Kidney glomerular epithelial cell (primary cell): Measurements from ENCODE around the gene OTULIN.

Experiments
- DNase-seq: peaks from one replicate; lab custom pipeline; 2025; lab: John Stamatoyannopoulos, UW

OTULIN gene

GRCh38 chr5:14664270-14665100, at the start of gene OTULIN:
TSS of gene OTULIN (plus strand) at chr5:14664718. CDS start at chr5:14664826, 108 bp downstream.
- DNase-seq = peak; percentile 75

- no peak for DNase-seq
Observed at GRCh38 chr5:14615365-14615764, 49.2 kb upstream of the OTULIN start.

GRCh38 chr5:14617441-14617840, 47.1 kb upstream of the OTULIN start:
- no peak for DNase-seq

- no peak for DNase-seq
Observed at GRCh38 chr5:14627270-14627669, 37.2 kb upstream of the OTULIN start.

GRCh38 chr5:14628346-14628745, 36.2 kb upstream of the OTULIN start:
- DNase-seq = peak; percentile 74

GRCh38 chr5:14630671-14631070, 33.8 kb upstream of the OTULIN start:
- no peak for DNase-seq

- DNase-seq = no peak
Observed at GRCh38 chr5:14635656-14636055, 28.9 kb upstream of the OTULIN start.

GRCh38 chr5:14640765-14641164, 23.8 kb upstream of the OTULIN start:
- DNase-seq = no peak

GRCh38 chr5:14644623-14645237, 19.8 kb upstream of the OTULIN start:
- DNase-seq = no peak

GRCh38 chr5:14650052-14650451, 14.5 kb upstream of the OTULIN start:
- no peak for DNase-seq

- DNase-seq = no peak
Observed at GRCh38 chr5:14655146-14655741, 9.3 kb upstream of the OTULIN start.

- DNase-seq = no peak
Observed at GRCh38 chr5:14656898-14657297, 7.6 kb upstream of the OTULIN start.

GRCh38 chr5:14659821-14660607, 4.5 kb upstream of the OTULIN start:
- DNase-seq = peak; percentile 20

GRCh38 chr5:14660833-14661232, 3.7 kb upstream of the OTULIN start:
- no peak for DNase-seq

- no peak for DNase-seq
Observed at GRCh38 chr5:14662721-14663260, 1.7 kb upstream of the OTULIN start.

GRCh38 chr5:14663734-14664269, 716 bp upstream of the OTULIN start:
- DNase-seq = no peak

GRCh38 chr5:14665101-14665822, 744 bp downstream of the OTULIN start:
- no peak for DNase-seq

GRCh38 chr5:14665949-14666348, 1.4 kb downstream of the OTULIN start:
- DNase-seq = peak; percentile 46

- no peak for DNase-seq
Observed at GRCh38 chr5:14666357-14666756, 1.8 kb downstream of the OTULIN start.

GRCh38 chr5:14667290-14667689, 2.8 kb downstream of the OTULIN start:
- DNase-seq = no peak

GRCh38 chr5:14667770-14668169, 3.3 kb downstream of the OTULIN start:
- DNase-seq = no peak
